Ishikawa (cell line): ENCODE data around the gene APBA1.

Source experiments
- EP300 ChIP-seq: IDR thresholded peaks from 2 replicates; pipeline ENCODE4 v1.6.1; 2012; ENCODE audit warnings: borderline replicate concordance
- NFIC ChIP-seq: IDR thresholded peaks from 2 replicates; pipeline ENCODE4 v1.6.1; 2012
- TAF1 ChIP-seq: IDR thresholded peaks from 2 replicates; pipeline ENCODE4 v1.6.1; 2012; ENCODE audit warnings: low read depth, mild to moderate bottlenecking
- TEAD4 ChIP-seq: IDR thresholded peaks from 2 replicates; pipeline ENCODE4 v1.6.1; 2012
- YY1 ChIP-seq: IDR thresholded peaks from 2 replicates; pipeline ENCODE4 v1.6.1; 2012; ENCODE audit warnings: low read depth
- TF ChIP-seq, protein P1 (sequence below): IDR thresholded peaks from 2 replicates; pipeline ENCODE4 v1.6.1; 2012; ENCODE audit warnings: low read depth, mild to moderate bottlenecking
- TF ChIP-seq, protein P2 (sequence below): IDR thresholded peaks from 2 replicates; pipeline ENCODE4 v1.6.1; 2012

DNA sequence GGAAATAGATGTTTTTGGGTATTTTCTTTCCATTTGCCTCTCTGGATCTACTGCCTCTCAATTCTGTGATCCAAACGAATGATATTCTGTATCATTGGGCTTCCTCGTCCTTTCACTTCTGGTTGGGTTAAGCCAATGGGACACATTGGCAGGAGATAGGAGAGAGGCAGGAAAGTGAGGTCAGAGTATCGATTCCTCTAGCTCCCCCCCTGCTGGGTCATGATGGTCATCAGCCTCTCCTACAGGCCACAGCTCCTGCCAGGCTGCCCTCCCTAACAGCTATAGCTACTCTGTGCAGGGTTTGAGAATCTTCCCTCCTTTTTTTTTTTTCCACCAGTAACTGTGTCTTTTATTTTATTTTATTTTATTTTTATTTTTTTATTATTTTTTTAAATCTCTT lies 39.4 kb downstream of the APBA1 start:
- no peak for TF ChIP-seq EP300
- no peak for TF ChIP-seq TEAD4
- TF ChIP-seq, protein P1, sequence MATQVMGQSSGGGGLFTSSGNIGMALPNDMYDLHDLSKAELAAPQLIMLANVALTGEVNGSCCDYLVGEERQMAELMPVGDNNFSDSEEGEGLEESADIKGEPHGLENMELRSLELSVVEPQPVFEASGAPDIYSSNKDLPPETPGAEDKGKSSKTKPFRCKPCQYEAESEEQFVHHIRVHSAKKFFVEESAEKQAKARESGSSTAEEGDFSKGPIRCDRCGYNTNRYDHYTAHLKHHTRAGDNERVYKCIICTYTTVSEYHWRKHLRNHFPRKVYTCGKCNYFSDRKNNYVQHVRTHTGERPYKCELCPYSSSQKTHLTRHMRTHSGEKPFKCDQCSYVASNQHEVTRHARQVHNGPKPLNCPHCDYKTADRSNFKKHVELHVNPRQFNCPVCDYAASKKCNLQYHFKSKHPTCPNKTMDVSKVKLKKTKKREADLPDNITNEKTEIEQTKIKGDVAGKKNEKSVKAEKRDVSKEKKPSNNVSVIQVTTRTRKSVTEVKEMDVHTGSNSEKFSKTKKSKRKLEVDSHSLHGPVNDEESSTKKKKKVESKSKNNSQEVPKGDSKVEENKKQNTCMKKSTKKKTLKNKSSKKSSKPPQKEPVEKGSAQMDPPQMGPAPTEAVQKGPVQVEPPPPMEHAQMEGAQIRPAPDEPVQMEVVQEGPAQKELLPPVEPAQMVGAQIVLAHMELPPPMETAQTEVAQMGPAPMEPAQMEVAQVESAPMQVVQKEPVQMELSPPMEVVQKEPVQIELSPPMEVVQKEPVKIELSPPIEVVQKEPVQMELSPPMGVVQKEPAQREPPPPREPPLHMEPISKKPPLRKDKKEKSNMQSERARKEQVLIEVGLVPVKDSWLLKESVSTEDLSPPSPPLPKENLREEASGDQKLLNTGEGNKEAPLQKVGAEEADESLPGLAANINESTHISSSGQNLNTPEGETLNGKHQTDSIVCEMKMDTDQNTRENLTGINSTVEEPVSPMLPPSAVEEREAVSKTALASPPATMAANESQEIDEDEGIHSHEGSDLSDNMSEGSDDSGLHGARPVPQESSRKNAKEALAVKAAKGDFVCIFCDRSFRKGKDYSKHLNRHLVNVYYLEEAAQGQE: no peak
- no peak for TF ChIP-seq NFIC
- TF ChIP-seq TAF1: no peak
- no peak for TF ChIP-seq YY1
- TF ChIP-seq, protein P2, sequence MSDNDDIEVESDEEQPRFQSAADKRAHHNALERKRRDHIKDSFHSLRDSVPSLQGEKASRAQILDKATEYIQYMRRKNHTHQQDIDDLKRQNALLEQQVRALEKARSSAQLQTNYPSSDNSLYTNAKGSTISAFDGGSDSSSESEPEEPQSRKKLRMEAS: no peak
